Calu3 (cell line): ENCODE results near the gene GAL3ST2. TPM values are rescaled to one million over a fixed set of nuclear protein-coding genes. Genes with fewer than 3 reads are reported as not detected.
"Not testable (repeated sequence)": the region's sequence is repeated elsewhere in the genome, so short reads cannot be mapped to it uniquely, and the experiment has no call there.

Experiments
- BruUV-seq: library from RNA; stranded (reverse); fragments of 400-500 nt; replicated peaks from 2 replicates; lab custom pipeline; 2021; lab: Mats Ljungman, UMichigan
- CTCF ChIA-PET: fragments of 300-600 bp; sonication (Branson Sonifier 250); formaldehyde crosslinking; loops from one replicate; lab custom pipeline; 2022; ENCODE audit warnings: antibody characterized with exemption; lab: Charles Lee
- DNase-seq: peaks from one replicate; pipeline ENCODE4 v3.0.0; 2022
- H3K27ac Mint-ChIP-seq: one replicate; pipeline ENCODE4 v1.8.0; 2022; ENCODE audit warnings: mixed read lengths; ENCODE audit not compliant: unreplicated experiment
- H3K27me3 Mint-ChIP-seq: one replicate; pipeline ENCODE4 v1.8.0; 2022; ENCODE audit warnings: mixed read lengths; ENCODE audit not compliant: unreplicated experiment
- H3K36me3 Mint-ChIP-seq: one replicate; pipeline ENCODE4 v1.8.0; 2022; ENCODE audit warnings: mild to moderate bottlenecking, moderate library complexity, mixed read lengths; ENCODE audit not compliant: insufficient read depth, unreplicated experiment
- H3K4me1 Mint-ChIP-seq: one replicate; pipeline ENCODE4 v1.8.0; 2022; ENCODE audit warnings: mild to moderate bottlenecking, low read depth, mixed read lengths; ENCODE audit not compliant: unreplicated experiment
- H3K4me3 Mint-ChIP-seq: one replicate; pipeline ENCODE4 v1.8.0; 2022; ENCODE audit warnings: mild to moderate bottlenecking, low read depth, moderate library complexity, mixed read lengths; ENCODE audit not compliant: unreplicated experiment
- H3K9me3 Mint-ChIP-seq: one replicate; pipeline ENCODE4 v1.8.0; 2022; ENCODE audit warnings: low read depth, mixed read lengths; ENCODE audit not compliant: unreplicated experiment
- CTCF ChIP-seq: fragments of 200-600 bp; IDR thresholded peaks from one replicate; pipeline ENCODE4 v1.8.0; 2022; ENCODE audit warnings: antibody characterized with exemption; ENCODE audit not compliant: unreplicated experiment
- intact Hi-C: fragments of 100-400 bp; cut with micrococcal nuclease; formaldehyde crosslinking; loops from one replicate; pipeline ENCODE4 v1.10.0; 2022; ENCODE audit not compliant: unreplicated experiment
- total RNA-seq: library from RNA; stranded (reverse); gene quantifications from 2 replicates; pipeline ENCODE4 v1.2.3, GENCODE V29; 2022

GAL3ST2 gene
- total RNA-seq, 1 experiment from 2014 or later: not detected

GRCh38 chr2:241739651-241740050 lies 37.0 kb upstream of the GAL3ST2 start:
- Mint-ChIP-seq H3K4me1 (no peaks in the 10 kb centered on the region), H3K27ac (no peak overlapping the region), H3K27me3 (no peaks in the 10 kb centered on the region), H3K36me3 (peaks cover 39% of the 10 kb centered on the region), H3K9me3 (no peaks in the 10 kb centered on the region), H3K4me3 (no peak overlapping the region)
- BruUV-seq: no TSS peak
- TF ChIP-seq CTCF: no peak
- intact Hi-C loops: no loop called here
- DNase-seq: no peak
- CTCF ChIA-PET: interaction anchor here (0.6 kb wide), 1 partner anchor 225 kb away, joined by 5 read pairs; no protein-coding TSS in a partner anchor

GRCh38 chr2:241741016-241741415 lies 35.6 kb upstream of the GAL3ST2 start:
- DNase-seq: no peak
- no peak overlapping the region for H3K4me3 Mint-ChIP-seq
- no peaks in the 10 kb centered on the region for H3K27me3 Mint-ChIP-seq
- H3K27ac Mint-ChIP-seq: no peak overlapping the region
- no peaks in the 10 kb centered on the region for H3K4me1 Mint-ChIP-seq
- CTCF ChIA-PET: no interaction called here
- no TSS peak for BruUV-seq
- H3K36me3 Mint-ChIP-seq: peaks cover 28% of the 10 kb centered on the region
- peaks cover 2% of the 10 kb centered on the region for H3K9me3 Mint-ChIP-seq
- no peak for TF ChIP-seq CTCF
- intact Hi-C loops: no loop called here

GRCh38 chr2:241742320-241742939 lies 34.2 kb upstream of the GAL3ST2 start:
- TF ChIP-seq CTCF: no peak
- BruUV-seq: no TSS peak
- H3K27me3 Mint-ChIP-seq: no peaks in the 10 kb centered on the region
- H3K36me3 Mint-ChIP-seq: peaks cover 18% of the 10 kb centered on the region
- CTCF ChIA-PET: no interaction called here
- peaks cover 4% of the 10 kb centered on the region for H3K9me3 Mint-ChIP-seq
- no peaks in the 10 kb centered on the region for H3K4me1 Mint-ChIP-seq
- no peak overlapping the region for H3K4me3 Mint-ChIP-seq
- DNase-seq: no peak
- no peak overlapping the region for H3K27ac Mint-ChIP-seq
- intact Hi-C loops: no loop called here

- H3K27me3 Mint-ChIP-seq, intact Hi-C loops, H3K27ac Mint-ChIP-seq, CTCF ChIA-PET, DNase-seq, H3K4me1 Mint-ChIP-seq, BruUV-seq, H3K9me3 Mint-ChIP-seq, H3K4me3 Mint-ChIP-seq: not testable (repeated sequence)
- peaks cover 14% of the 10 kb centered on the region for H3K36me3 Mint-ChIP-seq
Observed at GRCh38 chr2:241743008-241743407, 33.6 kb upstream of the GAL3ST2 start.

GRCh38 chr2:241743620-241744019 lies 33.0 kb upstream of the GAL3ST2 start:
- intact Hi-C loops: no loop called here
- Mint-ChIP-seq H3K4me3 (no peak overlapping the region), H3K9me3 (peaks cover 4% of the 10 kb centered on the region), H3K36me3 (peaks cover 14% of the 10 kb centered on the region), H3K27ac (no peak overlapping the region), H3K4me1 (no peaks in the 10 kb centered on the region), H3K27me3 (no peaks in the 10 kb centered on the region)
- CTCF ChIA-PET: no interaction called here
- no peak for TF ChIP-seq CTCF
- BruUV-seq: no TSS peak
- DNase-seq: no peak
